Measurements from ENCODE around the gene LPO.

LPO gene

DNA sequence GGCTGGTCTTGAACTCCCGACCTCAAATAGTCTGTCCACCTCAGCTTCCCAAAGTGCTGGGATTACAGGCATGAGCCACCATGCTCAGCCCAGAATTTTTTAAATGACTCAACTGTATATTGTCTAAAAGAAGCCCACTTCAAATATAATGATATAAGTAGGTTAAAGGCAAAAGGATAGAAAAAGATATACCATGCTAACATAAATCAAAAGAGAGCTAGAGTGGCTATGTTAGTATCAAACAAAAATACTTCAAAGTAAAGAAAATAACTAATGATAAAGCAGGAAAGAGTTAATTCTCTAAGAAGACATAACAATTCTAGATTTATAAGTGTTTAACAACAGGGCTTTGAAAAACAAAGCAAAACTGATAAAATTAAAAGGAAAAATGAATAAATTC, 55.6 kb downstream of the LPO start:
- Histone ChIP-seq H3K27me3 (replicated peaks; ENCODE audit: insufficient read depth, low read length) (no peaks in the 10 kb centered on the region), H3K9ac (ENCODE audit: low read length) (no peak overlapping the region)

DNA sequence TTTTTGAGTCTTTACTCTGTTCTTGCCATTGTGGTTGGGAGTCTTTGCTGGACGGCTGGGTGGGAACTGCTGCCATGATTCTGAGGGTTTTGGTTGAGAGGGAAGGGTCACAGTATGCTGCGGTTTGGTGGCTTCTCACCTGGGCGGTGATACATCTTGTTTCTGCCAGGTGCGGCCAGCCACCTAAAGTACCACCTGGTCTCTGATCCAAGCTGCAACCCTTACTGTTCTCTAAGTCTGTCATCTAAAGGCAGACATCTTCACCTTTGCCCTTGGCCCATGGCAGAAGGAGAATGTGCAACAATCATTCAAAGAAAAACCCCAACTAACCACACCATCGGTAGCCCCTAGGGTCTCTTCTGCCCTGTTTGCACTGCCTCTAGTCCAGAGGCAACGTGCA, 62.0 kb downstream of the LPO start:
- no peak overlapping the region for H3K4me3 ChIP-seq (ENCODE audit: low read length)
- H3K9ac ChIP-seq (ENCODE audit: low read length) = no peak overlapping the region
- DNase-seq = peak; percentile 77
- H3K27ac ChIP-seq (ENCODE audit: low read length) = peak overlapping the region; percentile 55; the same call in 1 of the 2 replicates
- TF ChIP-seq EZH2phosphoT487 (IDR thresholded peaks at IDR 0.05; ENCODE audit: low read length) = no peak
- TF ChIP-seq, protein P1, sequence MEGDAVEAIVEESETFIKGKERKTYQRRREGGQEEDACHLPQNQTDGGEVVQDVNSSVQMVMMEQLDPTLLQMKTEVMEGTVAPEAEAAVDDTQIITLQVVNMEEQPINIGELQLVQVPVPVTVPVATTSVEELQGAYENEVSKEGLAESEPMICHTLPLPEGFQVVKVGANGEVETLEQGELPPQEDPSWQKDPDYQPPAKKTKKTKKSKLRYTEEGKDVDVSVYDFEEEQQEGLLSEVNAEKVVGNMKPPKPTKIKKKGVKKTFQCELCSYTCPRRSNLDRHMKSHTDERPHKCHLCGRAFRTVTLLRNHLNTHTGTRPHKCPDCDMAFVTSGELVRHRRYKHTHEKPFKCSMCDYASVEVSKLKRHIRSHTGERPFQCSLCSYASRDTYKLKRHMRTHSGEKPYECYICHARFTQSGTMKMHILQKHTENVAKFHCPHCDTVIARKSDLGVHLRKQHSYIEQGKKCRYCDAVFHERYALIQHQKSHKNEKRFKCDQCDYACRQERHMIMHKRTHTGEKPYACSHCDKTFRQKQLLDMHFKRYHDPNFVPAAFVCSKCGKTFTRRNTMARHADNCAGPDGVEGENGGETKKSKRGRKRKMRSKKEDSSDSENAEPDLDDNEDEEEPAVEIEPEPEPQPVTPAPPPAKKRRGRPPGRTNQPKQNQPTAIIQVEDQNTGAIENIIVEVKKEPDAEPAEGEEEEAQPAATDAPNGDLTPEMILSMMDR (IDR thresholded peaks at IDR 0.05; ENCODE audit: low read length) = no peak
- TF ChIP-seq EZH2 (optimal IDR thresholded peaks at IDR 0.05; ENCODE audit: low read depth, low read length) = no peak
- no peaks in the 10 kb centered on the region for H3K27me3 ChIP-seq (replicated peaks; ENCODE audit: insufficient read depth, low read length)
- no peaks in the 10 kb centered on the region for H3K36me3 ChIP-seq (replicated peaks; ENCODE audit: insufficient read depth, low read length)
- peak overlapping the region; percentile 31 for H3K4me2 ChIP-seq (ENCODE audit: low read depth, low read length)
- peaks cover 22% of the 10 kb centered on the region for H3K4me1 ChIP-seq (ENCODE audit: low read length)
- no peaks in the 10 kb centered on the region for H3K9me3 ChIP-seq (replicated peaks; ENCODE audit: insufficient read depth, low read length)
- H4K20me1 ChIP-seq (ENCODE audit: insufficient read depth, low read length) = no peaks in the 10 kb centered on the region
- no peaks in the 10 kb centered on the region for H3K79me2 ChIP-seq (ENCODE audit: low read length)
- no peak overlapping the region for H2AFZ ChIP-seq (ENCODE audit: low read length)
- peaks cover 10% of the 10 kb centered on the region for H3F3A ChIP-seq (ENCODE audit: insufficient read depth, low read length)
- no peaks in the 10 kb centered on the region for H3K9me2 ChIP-seq (replicated peaks; ENCODE audit: insufficient read depth, low read length)

More for the DNA sequence above, 55.6 kb downstream of the LPO start:
- no peaks in the 10 kb centered on the region for H3F3A ChIP-seq (ENCODE audit: insufficient read depth, low read length)
- H3K27ac ChIP-seq (ENCODE audit: low read length) = no peak overlapping the region
- H3K4me1 ChIP-seq (ENCODE audit: low read length) = no peaks in the 10 kb centered on the region
- H4K20me1 ChIP-seq (ENCODE audit: insufficient read depth, low read length) = no peaks in the 10 kb centered on the region
- TF ChIP-seq EZH2 (optimal IDR thresholded peaks at IDR 0.05; ENCODE audit: low read depth, low read length) = no peak
- TF ChIP-seq, protein P1 (IDR thresholded peaks at IDR 0.05; ENCODE audit: low read length) = no peak
- TF ChIP-seq EZH2phosphoT487 (IDR thresholded peaks at IDR 0.05; ENCODE audit: low read length) = no peak
- H3K4me2 ChIP-seq (ENCODE audit: low read depth, low read length) = no peak overlapping the region
- no peaks in the 10 kb centered on the region for H3K9me2 ChIP-seq (replicated peaks; ENCODE audit: insufficient read depth, low read length)
- no peaks in the 10 kb centered on the region for H3K79me2 ChIP-seq (ENCODE audit: low read length)
- H3K9me3 ChIP-seq (replicated peaks; ENCODE audit: insufficient read depth, low read length) = no peaks in the 10 kb centered on the region
- no peak overlapping the region for H2AFZ ChIP-seq (ENCODE audit: low read length)
- DNase-seq = no peak
- H3K36me3 ChIP-seq (replicated peaks; ENCODE audit: insufficient read depth, low read length) = no peaks in the 10 kb centered on the region
- H3K4me3 ChIP-seq (ENCODE audit: low read length) = no peak overlapping the region

DNA sequence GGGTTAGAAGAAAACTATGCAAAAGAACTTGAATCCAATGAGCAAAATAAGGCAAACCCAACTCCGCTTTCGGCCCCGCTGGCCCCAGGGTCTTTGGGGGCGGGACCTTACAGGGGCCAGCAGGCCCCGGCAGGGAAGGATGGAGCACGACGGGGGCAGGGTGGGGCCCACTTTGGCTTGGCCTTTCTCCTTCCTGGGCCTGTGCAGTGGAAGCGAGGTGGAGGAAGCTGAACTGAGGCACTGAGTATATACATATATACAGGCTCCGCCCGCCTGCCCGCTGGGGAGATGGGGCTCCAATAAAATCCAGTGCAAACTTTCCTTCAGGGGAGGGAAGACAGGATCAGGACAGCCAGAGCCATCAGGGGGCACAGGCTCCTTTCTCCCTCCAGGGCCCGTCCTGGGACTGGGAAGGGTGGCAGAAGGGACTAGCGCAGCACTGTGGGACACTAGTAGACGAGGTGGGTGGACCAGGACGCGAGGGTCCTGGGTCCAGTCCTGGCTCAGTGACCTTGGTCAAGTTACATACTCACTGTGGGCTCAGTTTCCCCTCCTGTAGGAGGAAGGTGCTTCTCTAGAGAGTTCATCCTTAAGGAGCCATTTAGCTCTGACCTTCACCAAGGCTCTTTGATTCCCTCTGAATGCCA, 63.2 kb downstream of the LPO start:
- Histone ChIP-seq H4K20me1 (ENCODE audit: insufficient read depth, low read length) (no peaks in the 10 kb centered on the region), H3K4me2 (ENCODE audit: low read depth, low read length) (no peak overlapping the region), H3K4me1 (ENCODE audit: low read length) (peaks cover 22% of the 10 kb centered on the region), H3K4me3 (ENCODE audit: low read length) (no peak overlapping the region), H3F3A (ENCODE audit: insufficient read depth, low read length) (peaks cover 10% of the 10 kb centered on the region), H3K27me3 (replicated peaks; ENCODE audit: insufficient read depth, low read length) (no peaks in the 10 kb centered on the region), H3K9ac (ENCODE audit: low read length) (no peak overlapping the region), H3K9me2 (replicated peaks; ENCODE audit: insufficient read depth, low read length) (no peaks in the 10 kb centered on the region), H3K9me3 (replicated peaks; ENCODE audit: insufficient read depth, low read length) (no peaks in the 10 kb centered on the region), H3K27ac (ENCODE audit: low read length) (no peak overlapping the region), H3K36me3 (replicated peaks; ENCODE audit: insufficient read depth, low read length) (no peaks in the 10 kb centered on the region), H2AFZ (ENCODE audit: low read length) (no peak overlapping the region), H3K79me2 (ENCODE audit: low read length) (no peaks in the 10 kb centered on the region)
- TF ChIP-seq EZH2 (optimal IDR thresholded peaks at IDR 0.05; ENCODE audit: low read depth, low read length) (no peak), EZH2phosphoT487 (IDR thresholded peaks at IDR 0.05; ENCODE audit: low read length) (no peak)
- TF ChIP-seq, protein P1 (IDR thresholded peaks at IDR 0.05; ENCODE audit: low read length) = no peak
- DNase-seq = no peak

All from MM.1S (cell line).